Measurements from ENCODE around the gene AHCTF1. TPM values are rescaled to one million over a fixed set of nuclear protein-coding genes. Genes with fewer than 3 reads are reported as not detected.

AHCTF1 gene
- total and polyA plus RNA-seq, 2 experiments from 2014 or later = 21.7 to 49.8 TPM

DNA sequence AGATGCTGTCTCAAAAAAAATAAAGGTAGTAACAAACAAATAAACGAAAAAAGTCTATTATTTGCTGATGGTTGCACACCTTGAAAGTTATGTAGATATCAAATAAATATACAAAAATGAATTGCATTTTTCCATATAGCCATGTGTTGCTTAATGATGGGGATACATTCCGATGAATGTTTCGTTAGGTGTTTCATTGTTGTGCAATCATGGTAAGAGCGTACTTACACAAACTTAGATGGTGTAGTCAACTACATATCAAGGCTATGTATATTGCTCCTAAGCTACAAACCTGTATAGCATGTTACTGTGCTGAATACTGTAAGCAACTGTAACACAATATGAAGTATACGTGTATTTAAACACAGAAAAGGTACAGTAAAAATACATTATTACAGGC, 34.4 kb downstream of the AHCTF1 start:
- Histone ChIP-seq H2AFZ (no peak overlapping the region), H4K20me1 (replicated peaks; ENCODE audit: insufficient read depth) (no peaks in the 10 kb centered on the region; the same call in 1 of the 2 replicates), H3K79me2 (replicated peaks; ENCODE audit: insufficient read depth) (0 out of 2 replicates have a peak, but pooled peaks cover 4% of the 10 kb centered on the region), H3K4me1 (ENCODE audit: insufficient read depth) (no peaks in the 10 kb centered on the region), H3K4me2 (no peak overlapping the region), H3K4me3 (no peak overlapping the region), H3K27me3 (ENCODE audit: insufficient read depth) (no peaks in the 10 kb centered on the region), H3K27ac (ENCODE audit: low read depth) (no peak overlapping the region), H3K36me3 (ENCODE audit: insufficient read depth) (peaks cover 61% of the 10 kb centered on the region), H3F3A (replicated peaks; ENCODE audit: low read depth) (no peaks in the 10 kb centered on the region), H3K9me2 (ENCODE audit: insufficient read depth) (no peaks in the 10 kb centered on the region)
- Mint-ChIP-seq H3K9me3 (no peaks in the 10 kb centered on the region), H3K36me3 (ENCODE audit: low read depth) (peaks cover 85% of the 10 kb centered on the region), H3K27me3 (ENCODE audit: insufficient read depth, low read depth, poor library complexity) (peaks cover 4% of the 10 kb centered on the region), H3K4me1 (no peaks in the 10 kb centered on the region), H3K27ac (no peak overlapping the region), H3K4me3 (no peak overlapping the region)
- ATAC-seq = no peak
- no peak for DNase-seq (ENCODE audit: low spot score)
- no peak for TF ChIP-seq POLR2AphosphoS5 (IDR thresholded peaks at IDR 0.05; ENCODE audit: low read depth)
- no peak for TF ChIP-seq ZNF114 (CRISPR knock-in tag; IDR thresholded peaks at IDR 0.05)
- no peak for TF ChIP-seq EZH2phosphoT487 (IDR thresholded peaks at IDR 0.05; ENCODE audit: unreplicated experiment)
- TF ChIP-seq STAT1 (IDR thresholded peaks at IDR 0.05; ENCODE audit: unreplicated experiment) = no peak
- TF ChIP-seq, protein P1, sequence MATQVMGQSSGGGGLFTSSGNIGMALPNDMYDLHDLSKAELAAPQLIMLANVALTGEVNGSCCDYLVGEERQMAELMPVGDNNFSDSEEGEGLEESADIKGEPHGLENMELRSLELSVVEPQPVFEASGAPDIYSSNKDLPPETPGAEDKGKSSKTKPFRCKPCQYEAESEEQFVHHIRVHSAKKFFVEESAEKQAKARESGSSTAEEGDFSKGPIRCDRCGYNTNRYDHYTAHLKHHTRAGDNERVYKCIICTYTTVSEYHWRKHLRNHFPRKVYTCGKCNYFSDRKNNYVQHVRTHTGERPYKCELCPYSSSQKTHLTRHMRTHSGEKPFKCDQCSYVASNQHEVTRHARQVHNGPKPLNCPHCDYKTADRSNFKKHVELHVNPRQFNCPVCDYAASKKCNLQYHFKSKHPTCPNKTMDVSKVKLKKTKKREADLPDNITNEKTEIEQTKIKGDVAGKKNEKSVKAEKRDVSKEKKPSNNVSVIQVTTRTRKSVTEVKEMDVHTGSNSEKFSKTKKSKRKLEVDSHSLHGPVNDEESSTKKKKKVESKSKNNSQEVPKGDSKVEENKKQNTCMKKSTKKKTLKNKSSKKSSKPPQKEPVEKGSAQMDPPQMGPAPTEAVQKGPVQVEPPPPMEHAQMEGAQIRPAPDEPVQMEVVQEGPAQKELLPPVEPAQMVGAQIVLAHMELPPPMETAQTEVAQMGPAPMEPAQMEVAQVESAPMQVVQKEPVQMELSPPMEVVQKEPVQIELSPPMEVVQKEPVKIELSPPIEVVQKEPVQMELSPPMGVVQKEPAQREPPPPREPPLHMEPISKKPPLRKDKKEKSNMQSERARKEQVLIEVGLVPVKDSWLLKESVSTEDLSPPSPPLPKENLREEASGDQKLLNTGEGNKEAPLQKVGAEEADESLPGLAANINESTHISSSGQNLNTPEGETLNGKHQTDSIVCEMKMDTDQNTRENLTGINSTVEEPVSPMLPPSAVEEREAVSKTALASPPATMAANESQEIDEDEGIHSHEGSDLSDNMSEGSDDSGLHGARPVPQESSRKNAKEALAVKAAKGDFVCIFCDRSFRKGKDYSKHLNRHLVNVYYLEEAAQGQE (IDR thresholded peaks at IDR 0.05; ENCODE audit: unreplicated experiment) = no peak
- TF ChIP-seq, protein P2, sequence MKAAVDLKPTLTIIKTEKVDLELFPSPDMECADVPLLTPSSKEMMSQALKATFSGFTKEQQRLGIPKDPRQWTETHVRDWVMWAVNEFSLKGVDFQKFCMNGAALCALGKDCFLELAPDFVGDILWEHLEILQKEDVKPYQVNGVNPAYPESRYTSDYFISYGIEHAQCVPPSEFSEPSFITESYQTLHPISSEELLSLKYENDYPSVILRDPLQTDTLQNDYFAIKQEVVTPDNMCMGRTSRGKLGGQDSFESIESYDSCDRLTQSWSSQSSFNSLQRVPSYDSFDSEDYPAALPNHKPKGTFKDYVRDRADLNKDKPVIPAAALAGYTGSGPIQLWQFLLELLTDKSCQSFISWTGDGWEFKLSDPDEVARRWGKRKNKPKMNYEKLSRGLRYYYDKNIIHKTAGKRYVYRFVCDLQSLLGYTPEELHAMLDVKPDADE (IDR thresholded peaks at IDR 0.05) = no peak
- TF ChIP-seq CREB1 (CRISPR knock-in tag; IDR thresholded peaks at IDR 0.05; ENCODE audit: low read depth) = no peak
- no peak for TF ChIP-seq NANOG (IDR thresholded peaks at IDR 0.05; ENCODE audit: borderline replicate concordance)

DNA sequence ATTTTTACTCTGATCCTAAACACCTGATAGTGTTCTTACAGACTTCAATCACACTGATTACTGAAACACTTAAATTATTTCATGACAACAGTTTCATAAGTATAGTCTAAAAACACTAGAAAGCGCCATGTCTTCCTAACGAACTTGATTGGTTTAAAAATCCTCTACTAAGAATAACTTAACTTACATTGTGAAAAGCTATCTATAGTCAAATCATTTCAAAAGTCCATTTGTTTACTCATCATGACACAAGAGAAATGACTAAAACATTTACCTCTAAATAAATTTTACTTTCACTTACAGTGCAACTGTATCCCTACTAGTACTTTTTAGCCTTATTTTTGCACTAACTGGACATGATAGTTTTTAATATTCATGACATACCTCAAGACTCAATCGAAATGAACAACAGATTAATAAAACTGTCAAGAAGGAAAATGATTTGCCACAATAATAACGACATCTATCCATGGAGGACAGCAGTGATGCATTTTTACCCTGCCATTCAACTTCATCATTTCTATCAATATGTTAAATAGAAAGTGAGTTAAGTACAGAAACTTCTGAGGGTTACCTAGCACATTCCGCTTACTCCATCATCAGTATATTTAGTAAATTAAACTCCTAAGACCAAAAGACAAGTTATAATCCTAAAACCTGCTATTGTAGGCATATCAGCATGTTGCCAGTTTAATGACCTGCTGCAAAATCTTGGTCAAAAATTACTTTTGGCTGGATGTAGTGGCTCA, 38.4 kb downstream of the AHCTF1 start:
- H3K9me3 Mint-ChIP-seq = no peaks in the 10 kb centered on the region
- no peak for TF ChIP-seq NANOG (IDR thresholded peaks at IDR 0.05; ENCODE audit: borderline replicate concordance)
- no peak for TF ChIP-seq ZNF331 (CRISPR knock-in tag; IDR thresholded peaks at IDR 0.05; ENCODE audit: low read depth)
- TF ChIP-seq EZH2 (IDR thresholded peaks at IDR 0.05; ENCODE audit: low read depth, unreplicated experiment) = no peak
- TF ChIP-seq, protein P3, sequence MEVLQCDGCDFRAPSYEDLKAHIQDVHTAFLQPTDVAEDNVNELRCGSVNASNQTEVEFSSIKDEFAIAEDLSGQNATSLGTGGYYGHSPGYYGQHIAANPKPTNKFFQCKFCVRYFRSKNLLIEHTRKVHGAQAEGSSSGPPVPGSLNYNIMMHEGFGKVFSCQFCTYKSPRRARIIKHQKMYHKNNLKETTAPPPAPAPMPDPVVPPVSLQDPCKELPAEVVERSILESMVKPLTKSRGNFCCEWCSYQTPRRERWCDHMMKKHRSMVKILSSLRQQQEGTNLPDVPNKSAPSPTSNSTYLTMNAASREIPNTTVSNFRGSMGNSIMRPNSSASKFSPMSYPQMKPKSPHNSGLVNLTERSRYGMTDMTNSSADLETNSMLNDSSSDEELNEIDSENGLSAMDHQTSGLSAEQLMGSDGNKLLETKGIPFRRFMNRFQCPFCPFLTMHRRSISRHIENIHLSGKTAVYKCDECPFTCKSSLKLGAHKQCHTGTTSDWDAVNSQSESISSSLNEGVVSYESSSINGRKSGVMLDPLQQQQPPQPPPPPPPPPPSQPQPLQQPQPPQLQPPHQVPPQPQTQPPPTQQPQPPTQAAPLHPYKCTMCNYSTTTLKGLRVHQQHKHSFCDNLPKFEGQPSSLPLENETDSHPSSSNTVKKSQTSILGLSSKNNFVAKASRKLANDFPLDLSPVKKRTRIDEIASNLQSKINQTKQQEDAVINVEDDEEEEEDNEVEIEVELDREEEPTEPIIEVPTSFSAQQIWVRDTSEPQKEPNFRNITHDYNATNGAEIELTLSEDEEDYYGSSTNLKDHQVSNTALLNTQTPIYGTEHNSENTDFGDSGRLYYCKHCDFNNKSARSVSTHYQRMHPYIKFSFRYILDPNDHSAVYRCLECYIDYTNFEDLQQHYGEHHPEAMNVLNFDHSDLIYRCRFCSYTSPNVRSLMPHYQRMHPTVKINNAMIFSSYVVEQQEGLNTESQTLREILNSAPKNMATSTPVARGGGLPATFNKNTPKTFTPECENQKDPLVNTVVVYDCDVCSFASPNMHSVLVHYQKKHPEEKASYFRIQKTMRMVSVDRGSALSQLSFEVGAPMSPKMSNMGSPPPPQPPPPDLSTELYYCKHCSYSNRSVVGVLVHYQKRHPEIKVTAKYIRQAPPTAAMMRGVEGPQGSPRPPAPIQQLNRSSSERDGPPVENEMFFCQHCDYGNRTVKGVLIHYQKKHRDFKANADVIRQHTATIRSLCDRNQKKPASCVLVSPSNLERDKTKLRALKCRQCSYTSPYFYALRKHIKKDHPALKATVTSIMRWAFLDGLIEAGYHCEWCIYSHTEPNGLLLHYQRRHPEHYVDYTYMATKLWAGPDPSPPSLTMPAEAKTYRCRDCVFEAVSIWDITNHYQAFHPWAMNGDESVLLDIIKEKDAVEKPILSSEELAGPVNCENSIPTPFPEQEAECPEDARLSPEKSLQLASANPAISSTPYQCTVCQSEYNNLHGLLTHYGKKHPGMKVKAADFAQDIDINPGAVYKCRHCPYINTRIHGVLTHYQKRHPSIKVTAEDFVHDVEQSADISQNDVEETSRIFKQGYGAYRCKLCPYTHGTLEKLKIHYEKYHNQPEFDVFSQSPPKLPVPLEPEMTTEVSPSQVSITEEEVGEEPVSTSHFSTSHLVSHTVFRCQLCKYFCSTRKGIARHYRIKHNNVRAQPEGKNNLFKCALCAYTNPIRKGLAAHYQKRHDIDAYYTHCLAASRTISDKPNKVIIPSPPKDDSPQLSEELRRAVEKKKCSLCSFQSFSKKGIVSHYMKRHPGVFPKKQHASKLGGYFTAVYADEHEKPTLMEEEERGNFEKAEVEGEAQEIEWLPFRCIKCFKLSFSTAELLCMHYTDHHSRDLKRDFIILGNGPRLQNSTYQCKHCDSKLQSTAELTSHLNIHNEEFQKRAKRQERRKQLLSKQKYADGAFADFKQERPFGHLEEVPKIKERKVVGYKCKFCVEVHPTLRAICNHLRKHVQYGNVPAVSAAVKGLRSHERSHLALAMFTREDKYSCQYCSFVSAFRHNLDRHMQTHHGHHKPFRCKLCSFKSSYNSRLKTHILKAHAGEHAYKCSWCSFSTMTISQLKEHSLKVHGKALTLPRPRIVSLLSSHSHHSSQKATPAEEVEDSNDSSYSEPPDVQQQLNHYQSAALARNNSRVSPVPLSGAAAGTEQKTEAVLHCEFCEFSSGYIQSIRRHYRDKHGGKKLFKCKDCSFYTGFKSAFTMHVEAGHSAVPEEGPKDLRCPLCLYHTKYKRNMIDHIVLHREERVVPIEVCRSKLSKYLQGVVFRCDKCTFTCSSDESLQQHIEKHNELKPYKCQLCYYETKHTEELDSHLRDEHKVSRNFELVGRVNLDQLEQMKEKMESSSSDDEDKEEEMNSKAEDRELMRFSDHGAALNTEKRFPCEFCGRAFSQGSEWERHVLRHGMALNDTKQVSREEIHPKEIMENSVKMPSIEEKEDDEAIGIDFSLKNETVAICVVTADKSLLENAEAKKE (CRISPR knock-in tag; IDR thresholded peaks at IDR 0.05) = no peak
- TF ChIP-seq POLR2AphosphoS5 (IDR thresholded peaks at IDR 0.05; ENCODE audit: low read depth) = no peak

More for the DNA sequence above, 38.4 kb downstream of the AHCTF1 start:
- no peak overlapping the region for H3K27ac Mint-ChIP-seq
- ATAC-seq (no peak), DNase-seq (ENCODE audit: low spot score) (no peak)
- no peak overlapping the region for H3K4me3 ChIP-seq
- no peak overlapping the region for H3K27ac ChIP-seq (ENCODE audit: low read depth)
- H3K4me2 ChIP-seq = no peak overlapping the region
- no peaks in the 10 kb centered on the region for H4K20me1 ChIP-seq (replicated peaks; ENCODE audit: insufficient read depth)
- peaks cover 78% of the 10 kb centered on the region for H3K36me3 Mint-ChIP-seq (ENCODE audit: low read depth)
- no peaks in the 10 kb centered on the region for H3K4me1 ChIP-seq (ENCODE audit: insufficient read depth)
- no peaks in the 10 kb centered on the region for H3K27me3 ChIP-seq (ENCODE audit: insufficient read depth)
- H3K4me3 Mint-ChIP-seq = no peak overlapping the region
- H3F3A ChIP-seq (replicated peaks; ENCODE audit: low read depth) = no peaks in the 10 kb centered on the region
- H3K36me3 ChIP-seq (ENCODE audit: insufficient read depth) = peaks cover 61% of the 10 kb centered on the region
- H3K79me2 ChIP-seq (replicated peaks; ENCODE audit: insufficient read depth) = no peaks in the 10 kb centered on the region
- no peak overlapping the region for H2AFZ ChIP-seq
- H3K4me1 Mint-ChIP-seq = no peaks in the 10 kb centered on the region
- peaks cover 4% of the 10 kb centered on the region for H3K27me3 Mint-ChIP-seq (ENCODE audit: insufficient read depth, low read depth, poor library complexity)
- H3K9me2 ChIP-seq (ENCODE audit: insufficient read depth) = no peaks in the 10 kb centered on the region

All from GM23338 (cell line).